HG02642 (cell line): ENCODE results near the gene COL4A1.
"Not testable (repeated sequence)": the region's sequence is repeated elsewhere in the genome, so short reads cannot be mapped to it uniquely, and the experiment has no call there.

Experiments
- ATAC-seq: cut with Tn5 transposase; IDR thresholded peaks from one replicate; pipeline ENCODE4 v1.9.1; 2021; ENCODE audit warnings: mild to moderate bottlenecking; ENCODE audit not compliant: unreplicated experiment, poor library complexity

Gene COL4A1

DNA sequence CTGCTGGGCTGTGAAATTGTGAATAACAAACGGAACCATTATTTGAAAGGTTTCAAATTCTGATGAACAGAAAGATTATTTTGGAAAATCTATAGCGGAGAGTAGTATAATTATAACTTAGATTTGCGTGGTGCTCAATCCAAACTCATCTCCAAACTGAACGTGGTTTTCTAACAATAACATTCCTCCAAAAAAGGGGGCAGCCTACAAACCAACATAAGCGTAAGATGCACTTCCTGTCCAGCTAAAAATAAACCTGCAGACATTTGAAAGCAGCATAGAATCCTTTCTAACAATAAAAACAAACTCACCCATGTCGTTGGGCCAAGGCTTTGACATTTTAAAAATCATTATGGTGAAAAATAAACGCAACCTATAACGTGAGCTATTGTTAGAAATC is 178.4 kb downstream of the COL4A1 start:
- ATAC-seq: no peak

GRCh38 chr13:110127986-110128511 is 178.9 kb downstream of the COL4A1 start:
- ATAC-seq: no peak

- no peak for ATAC-seq
Observed at GRCh38 chr13:110126391-110126961, 180.5 kb downstream of the COL4A1 start.

GRCh38 chr13:110125613-110126272 is 181.2 kb downstream of the COL4A1 start:
- no peak for ATAC-seq

- ATAC-seq: no peak
Observed at GRCh38 chr13:110125157-110125556, 181.8 kb downstream of the COL4A1 start.

DNA sequence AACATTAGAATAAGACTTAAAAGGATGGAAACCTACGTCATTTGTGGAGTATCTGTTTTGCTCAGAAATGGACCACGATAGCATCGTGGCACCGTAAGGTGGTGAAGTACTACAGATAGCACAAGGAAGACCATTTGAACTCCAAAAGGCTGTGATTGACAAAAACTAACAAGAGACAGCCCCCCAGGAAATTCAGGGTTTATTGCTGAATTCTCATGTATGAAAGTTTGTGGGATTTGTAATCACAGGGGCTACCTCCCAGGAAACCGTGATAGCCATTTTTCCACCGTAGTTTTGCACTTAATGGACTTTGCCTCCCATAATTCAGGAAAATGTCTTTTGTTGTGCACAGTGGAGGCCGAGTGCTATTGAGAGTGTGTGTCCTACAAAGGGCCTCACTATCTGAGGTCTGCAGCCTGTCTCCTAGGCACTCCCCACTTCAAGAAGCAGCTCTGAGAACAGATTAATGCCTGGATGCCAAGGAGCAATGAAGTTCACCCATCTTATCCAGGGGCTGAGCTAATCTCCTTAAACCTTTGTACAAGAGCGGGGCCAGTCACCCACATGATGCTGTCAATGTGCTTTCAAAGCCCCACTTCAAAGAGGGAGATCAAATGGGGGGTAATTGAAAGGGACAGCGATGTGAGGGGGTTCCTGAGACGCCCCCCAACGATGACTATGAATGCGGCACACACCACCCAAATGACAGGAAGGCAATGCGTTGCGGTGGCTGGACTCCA is 182.6 kb downstream of the COL4A1 start:
- ATAC-seq: no peak

DNA sequence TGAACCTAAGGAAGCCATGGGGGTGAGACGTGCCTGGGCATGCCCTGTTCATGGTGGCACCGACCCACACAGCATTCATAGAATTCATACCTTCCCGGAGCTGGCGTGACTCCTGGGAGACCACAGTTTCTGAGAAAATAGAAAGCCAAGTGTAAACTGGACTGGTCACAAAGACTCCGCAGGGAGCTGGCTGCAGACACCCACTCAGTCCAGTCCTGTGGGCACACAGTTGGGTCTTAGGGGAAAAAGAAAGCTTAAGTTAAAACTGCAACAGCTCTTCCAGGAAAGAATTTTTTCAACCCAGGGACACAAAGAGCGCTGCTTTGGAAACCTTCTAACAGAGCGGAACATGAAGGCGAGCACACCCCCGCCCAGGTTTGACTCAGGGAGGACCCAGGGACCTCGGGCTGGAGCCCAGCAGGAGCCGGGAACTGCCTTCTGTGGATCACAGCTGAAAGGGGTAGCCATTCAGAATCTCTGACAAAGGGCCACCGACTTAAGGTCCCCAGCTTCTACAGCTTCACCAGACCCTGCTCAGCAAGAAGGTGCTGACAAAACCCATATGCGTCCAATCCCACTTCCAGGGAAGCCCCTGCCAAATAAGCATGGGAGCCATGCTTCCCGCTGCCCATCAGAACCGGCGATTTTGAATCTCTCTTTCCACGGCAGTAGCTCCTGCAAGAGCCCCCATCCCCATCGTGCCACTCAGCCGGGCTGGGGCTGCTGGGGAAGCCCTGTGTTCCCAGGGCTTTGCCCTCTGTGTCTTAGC is 183.7 kb downstream of the COL4A1 start:
- ATAC-seq: no peak

DNA sequence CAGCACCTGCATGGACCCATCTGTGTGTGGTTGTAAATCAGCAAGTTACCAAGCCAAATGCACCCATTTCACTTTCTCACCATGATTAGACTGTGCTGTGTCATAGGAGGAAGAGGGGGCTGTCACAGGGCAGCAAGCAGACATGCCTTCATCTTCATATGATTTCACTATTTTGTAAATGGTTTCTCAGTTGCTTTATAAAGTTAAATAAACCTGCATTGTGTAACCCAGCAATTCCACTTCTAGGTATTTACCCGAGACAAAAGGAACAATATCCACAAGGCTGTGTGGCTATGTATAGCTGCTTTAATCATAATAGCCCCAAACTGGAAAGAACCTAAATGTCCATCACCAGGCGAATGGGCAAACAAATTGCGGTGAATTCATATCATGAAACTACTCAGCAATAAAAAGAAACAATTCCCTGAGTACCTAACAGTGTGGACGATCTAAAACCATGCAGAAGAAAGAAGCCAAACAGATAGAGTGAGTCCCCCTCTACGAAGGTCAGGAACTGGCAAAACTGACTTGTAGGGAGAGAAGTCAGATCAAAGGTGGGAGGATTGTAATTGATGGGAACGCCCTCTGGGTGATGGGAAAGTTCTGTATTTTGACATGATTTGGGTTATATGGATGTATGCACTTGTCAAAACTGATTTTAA is 185.4 kb downstream of the COL4A1 start:
- ATAC-seq: no peak

DNA sequence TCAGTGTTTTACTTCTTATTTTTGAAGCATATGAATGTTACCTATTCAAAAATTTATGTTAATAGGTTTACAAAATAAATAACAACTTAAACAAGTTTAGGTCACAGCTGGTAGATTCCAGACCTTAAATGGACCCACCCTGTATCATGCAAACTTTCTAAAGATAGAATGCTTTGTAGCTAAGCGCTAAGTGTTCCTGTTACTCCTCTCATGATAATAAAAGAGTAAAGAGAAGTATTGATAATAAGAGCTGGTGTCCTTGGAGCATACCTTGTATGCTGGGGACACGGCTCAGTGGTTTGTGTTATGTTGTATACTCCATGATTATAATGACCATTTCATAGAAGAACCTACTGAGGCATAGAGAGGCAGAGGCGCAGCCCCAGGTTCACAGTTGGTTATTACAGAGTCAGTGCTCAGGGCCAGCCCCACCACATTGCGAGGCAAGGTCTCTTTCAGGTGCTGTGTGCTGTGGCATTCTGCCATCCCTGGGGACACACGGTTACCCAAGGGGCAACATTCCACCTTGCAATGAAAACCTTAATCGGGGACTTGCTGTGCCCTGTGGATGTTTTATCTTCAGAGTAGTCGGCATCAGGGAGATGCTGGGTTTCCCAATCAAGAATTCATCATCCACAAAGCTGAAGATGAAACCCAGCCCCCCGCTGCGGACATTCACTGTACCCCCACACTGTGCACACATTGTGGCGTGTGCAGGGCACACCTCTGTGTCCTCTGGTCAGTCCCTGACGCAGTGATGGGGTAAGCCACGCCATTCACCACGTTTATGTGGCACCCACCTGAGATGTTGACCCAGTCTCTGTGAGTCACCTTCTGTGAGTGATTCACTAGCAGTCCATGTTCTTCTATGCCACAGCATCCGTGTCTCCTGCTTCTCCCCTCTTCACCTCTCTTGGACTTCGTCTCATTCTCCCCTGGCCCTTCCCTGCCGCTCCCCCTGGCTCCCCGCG is 186.7 kb downstream of the COL4A1 start:
- no peak for ATAC-seq

- ATAC-seq: no peak
Observed at GRCh38 chr13:110118106-110118505, 188.9 kb downstream of the COL4A1 start.

DNA sequence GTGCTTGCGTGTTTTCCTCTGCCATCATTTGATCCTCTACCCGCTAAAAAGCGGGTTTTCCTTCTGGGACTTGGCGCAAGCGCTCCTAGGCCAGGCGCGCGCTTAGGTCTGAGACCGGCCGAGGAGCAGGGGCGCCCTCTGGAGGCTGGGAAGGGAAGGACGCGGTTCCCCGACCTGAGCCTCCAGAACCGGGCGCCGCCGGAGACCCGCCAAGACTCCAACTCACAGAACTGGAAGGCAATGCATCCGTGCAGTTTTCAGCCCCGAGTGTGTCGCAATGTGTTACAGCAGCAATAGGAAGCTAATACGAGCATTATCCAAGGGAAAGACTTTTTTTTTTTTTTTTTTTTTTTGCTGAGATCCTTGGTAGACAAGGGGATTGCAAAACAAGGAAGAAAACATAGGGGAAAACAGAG is 190.9 kb downstream of the COL4A1 start:
- peak; percentile 79 for ATAC-seq

- no peak for ATAC-seq
Observed at GRCh38 chr13:110115591-110115990, 191.4 kb downstream of the COL4A1 start.

GRCh38 chr13:110114316-110114715 is 192.6 kb downstream of the COL4A1 start:
- ATAC-seq: no peak

- ATAC-seq: no peak
Observed at GRCh38 chr13:110113284-110113764, 193.6 kb downstream of the COL4A1 start.

GRCh38 chr13:110112379-110112778 is 194.6 kb downstream of the COL4A1 start:
- ATAC-seq: not testable (repeated sequence)

- no peak for ATAC-seq
Observed at GRCh38 chr13:110110783-110111182, 196.2 kb downstream of the COL4A1 start.

DNA sequence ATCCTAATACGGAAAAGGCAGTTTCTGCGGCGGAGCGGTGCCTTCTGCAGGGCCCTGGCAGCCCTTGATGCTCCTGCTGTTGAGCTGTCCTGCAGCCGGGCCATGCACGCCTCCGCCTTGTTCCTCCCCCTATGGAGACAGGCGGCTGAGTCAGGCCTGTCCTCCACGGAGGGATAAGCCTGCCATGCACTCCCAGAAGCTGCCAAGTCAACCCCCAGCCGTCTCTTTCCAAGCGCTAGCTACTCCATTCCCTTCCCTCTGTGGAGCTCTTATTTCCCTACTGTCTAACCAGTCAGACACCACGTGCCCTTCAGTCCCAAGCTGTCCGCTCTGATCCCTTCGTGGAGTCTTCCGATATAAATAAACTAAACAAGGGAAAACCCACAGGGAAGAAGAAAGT is 197.0 kb downstream of the COL4A1 start:
- ATAC-seq: no peak

GRCh38 chr13:110109140-110109783 is 197.7 kb downstream of the COL4A1 start:
- ATAC-seq: no peak
